Ishikawa (cell line): Measurements from ENCODE around the gene ARHGEF28.

Experiments used
- CEBPB ChIP-seq: IDR thresholded peaks from 2 replicates; pipeline ENCODE4 v1.6.1; 2012
- CREB1 ChIP-seq: IDR thresholded peaks from 2 replicates; pipeline ENCODE4 v1.6.1; 2012; ENCODE audit warnings: low read depth
- EGR1 ChIP-seq: IDR thresholded peaks from 2 replicates; pipeline ENCODE4 v1.6.1; 2012
- EP300 ChIP-seq: IDR thresholded peaks from 2 replicates; pipeline ENCODE4 v1.6.1; 2012; ENCODE audit warnings: borderline replicate concordance
- FOXM1 ChIP-seq: IDR thresholded peaks from 2 replicates; pipeline ENCODE4 v1.6.1; 2012; ENCODE audit warnings: low read depth, borderline replicate concordance
- NFIC ChIP-seq: IDR thresholded peaks from 2 replicates; pipeline ENCODE4 v1.6.1; 2012
- RAD21 ChIP-seq: IDR thresholded peaks from 2 replicates; pipeline ENCODE4 v1.6.1; 2012; ENCODE audit warnings: low read depth
- TAF1 ChIP-seq: IDR thresholded peaks from 2 replicates; pipeline ENCODE4 v1.6.1; 2012; ENCODE audit warnings: low read depth, mild to moderate bottlenecking
- TCF12 ChIP-seq: IDR thresholded peaks from 2 replicates; pipeline ENCODE4 v1.6.1; 2012; ENCODE audit warnings: low read depth
- TEAD4 ChIP-seq: IDR thresholded peaks from 2 replicates; pipeline ENCODE4 v1.6.1; 2012
- USF1 ChIP-seq: IDR thresholded peaks from 2 replicates; pipeline ENCODE4 v1.6.1; 2012
- YY1 ChIP-seq: IDR thresholded peaks from 2 replicates; pipeline ENCODE4 v1.6.1; 2012; ENCODE audit warnings: low read depth
- ZBTB7A ChIP-seq: IDR thresholded peaks from 2 replicates; pipeline ENCODE4 v1.6.1; 2012; ENCODE audit warnings: low read depth
- TF ChIP-seq, protein P1 (sequence below): IDR thresholded peaks from 2 replicates; pipeline ENCODE4 v1.6.1; 2012; ENCODE audit warnings: low read depth, mild to moderate bottlenecking
- TF ChIP-seq, protein P2 (sequence below): IDR thresholded peaks from 2 replicates; pipeline ENCODE4 v1.6.1; 2012

ARHGEF28 gene

DNA sequence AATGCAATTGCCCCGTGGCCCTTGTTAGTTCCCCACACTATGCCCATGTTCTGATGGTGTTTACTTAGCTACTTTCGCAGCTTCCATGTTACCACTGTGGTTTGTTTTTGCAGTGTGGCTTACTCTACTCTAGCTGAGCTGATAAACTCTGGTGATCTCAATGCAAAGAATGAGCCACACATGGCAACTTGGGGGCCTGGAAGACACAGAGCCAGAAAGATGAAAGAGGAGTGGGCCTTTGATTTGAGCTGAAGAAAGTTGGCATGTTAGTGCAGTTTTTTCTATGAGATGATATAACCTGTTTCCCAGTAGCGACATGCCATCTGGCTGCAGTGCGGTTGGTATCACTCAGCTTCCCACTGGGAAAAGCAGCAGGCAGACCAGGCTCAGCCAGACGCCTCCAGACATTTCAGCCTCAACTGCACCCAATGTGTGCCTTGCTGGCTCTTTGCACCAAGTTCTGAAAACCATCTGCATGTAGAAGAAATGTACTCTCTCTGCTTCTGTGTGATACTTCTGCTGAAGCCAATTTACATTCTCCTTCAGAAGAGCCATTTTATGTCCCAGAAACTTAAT, 329.4 kb downstream of the ARHGEF28 start:
- TF ChIP-seq EGR1: no peak
- TF ChIP-seq ZBTB7A: no peak
- TF ChIP-seq TCF12: no peak
- no peak for TF ChIP-seq TAF1
- TF ChIP-seq, protein P1, sequence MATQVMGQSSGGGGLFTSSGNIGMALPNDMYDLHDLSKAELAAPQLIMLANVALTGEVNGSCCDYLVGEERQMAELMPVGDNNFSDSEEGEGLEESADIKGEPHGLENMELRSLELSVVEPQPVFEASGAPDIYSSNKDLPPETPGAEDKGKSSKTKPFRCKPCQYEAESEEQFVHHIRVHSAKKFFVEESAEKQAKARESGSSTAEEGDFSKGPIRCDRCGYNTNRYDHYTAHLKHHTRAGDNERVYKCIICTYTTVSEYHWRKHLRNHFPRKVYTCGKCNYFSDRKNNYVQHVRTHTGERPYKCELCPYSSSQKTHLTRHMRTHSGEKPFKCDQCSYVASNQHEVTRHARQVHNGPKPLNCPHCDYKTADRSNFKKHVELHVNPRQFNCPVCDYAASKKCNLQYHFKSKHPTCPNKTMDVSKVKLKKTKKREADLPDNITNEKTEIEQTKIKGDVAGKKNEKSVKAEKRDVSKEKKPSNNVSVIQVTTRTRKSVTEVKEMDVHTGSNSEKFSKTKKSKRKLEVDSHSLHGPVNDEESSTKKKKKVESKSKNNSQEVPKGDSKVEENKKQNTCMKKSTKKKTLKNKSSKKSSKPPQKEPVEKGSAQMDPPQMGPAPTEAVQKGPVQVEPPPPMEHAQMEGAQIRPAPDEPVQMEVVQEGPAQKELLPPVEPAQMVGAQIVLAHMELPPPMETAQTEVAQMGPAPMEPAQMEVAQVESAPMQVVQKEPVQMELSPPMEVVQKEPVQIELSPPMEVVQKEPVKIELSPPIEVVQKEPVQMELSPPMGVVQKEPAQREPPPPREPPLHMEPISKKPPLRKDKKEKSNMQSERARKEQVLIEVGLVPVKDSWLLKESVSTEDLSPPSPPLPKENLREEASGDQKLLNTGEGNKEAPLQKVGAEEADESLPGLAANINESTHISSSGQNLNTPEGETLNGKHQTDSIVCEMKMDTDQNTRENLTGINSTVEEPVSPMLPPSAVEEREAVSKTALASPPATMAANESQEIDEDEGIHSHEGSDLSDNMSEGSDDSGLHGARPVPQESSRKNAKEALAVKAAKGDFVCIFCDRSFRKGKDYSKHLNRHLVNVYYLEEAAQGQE: no peak
- no peak for TF ChIP-seq CEBPB

DNA sequence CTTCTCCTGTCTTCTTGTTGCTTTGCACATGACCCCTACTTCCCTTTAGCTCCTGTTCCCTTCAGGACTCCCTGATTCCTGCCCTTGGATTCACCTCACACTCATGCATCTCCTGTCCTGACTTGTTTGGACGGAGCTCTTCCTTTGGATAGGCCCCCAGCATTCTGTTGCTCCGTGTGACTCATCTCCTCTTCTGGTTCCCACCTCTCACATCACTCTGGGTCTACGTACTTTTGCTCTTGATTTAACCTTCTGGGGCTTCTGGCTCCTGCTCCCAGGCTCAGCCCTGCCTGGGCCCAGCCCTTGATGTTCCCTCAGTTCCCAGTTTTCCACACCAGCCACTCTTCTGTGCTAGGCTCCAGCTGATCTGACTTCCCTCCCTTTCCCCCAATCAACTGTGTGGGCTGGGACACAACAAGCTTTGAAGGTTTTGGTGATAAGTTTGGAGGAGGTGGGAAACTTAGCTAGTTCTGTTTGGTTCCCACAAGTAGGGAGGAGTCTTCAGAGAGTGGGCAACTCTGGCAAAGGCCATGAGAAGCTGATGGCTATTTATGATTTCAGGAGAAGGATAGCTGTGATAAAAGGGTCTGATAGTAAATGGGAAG, 331.5 kb downstream of the ARHGEF28 start:
- no peak for TF ChIP-seq CEBPB
- TF ChIP-seq YY1: no peak
- no peak for TF ChIP-seq EP300
- TF ChIP-seq NFIC: no peak
- TF ChIP-seq USF1: no peak
- no peak for TF ChIP-seq EGR1
- no peak for TF ChIP-seq TEAD4
- TF ChIP-seq RAD21: no peak
- no peak for TF ChIP-seq CREB1
- no peak for TF ChIP-seq ZBTB7A
- TF ChIP-seq FOXM1: no peak
- TF ChIP-seq, protein P2, sequence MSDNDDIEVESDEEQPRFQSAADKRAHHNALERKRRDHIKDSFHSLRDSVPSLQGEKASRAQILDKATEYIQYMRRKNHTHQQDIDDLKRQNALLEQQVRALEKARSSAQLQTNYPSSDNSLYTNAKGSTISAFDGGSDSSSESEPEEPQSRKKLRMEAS: no peak
- TF ChIP-seq TAF1: no peak
- TF ChIP-seq TCF12: no peak
- TF ChIP-seq, protein P1: no peak

GRCh38 chr5:73958037-73958436, 332.0 kb downstream of the ARHGEF28 start:
- no peak for TF ChIP-seq NFIC
- TF ChIP-seq EP300: no peak
- peak; percentile 52; the same call in 1 of the 2 replicates for TF ChIP-seq CEBPB
- no peak for TF ChIP-seq YY1
- no peak for TF ChIP-seq USF1

DNA sequence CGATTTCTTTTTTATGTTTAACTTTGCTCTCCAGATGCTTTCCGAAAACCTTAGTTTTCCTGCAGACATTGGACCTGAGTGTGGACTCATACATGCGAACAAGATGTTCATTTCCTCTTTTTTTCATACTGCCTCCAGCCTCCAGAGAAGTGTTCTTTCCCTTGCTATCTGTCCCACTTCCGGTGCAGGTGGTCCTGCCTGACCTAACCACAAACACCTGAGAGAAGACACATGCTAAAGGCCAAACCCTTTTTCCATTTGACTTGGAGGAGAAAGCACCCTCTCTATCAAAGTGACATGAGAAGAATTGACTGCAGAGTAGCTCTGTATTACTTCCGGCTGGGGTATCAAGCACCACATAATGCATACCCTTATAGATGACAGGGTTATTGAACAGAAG, 334.0 kb downstream of the ARHGEF28 start:
- TF ChIP-seq TCF12 (no peak), CREB1 (no peak), NFIC (no peak), TEAD4 (no peak), FOXM1 (no peak), USF1 (no peak), YY1 (no peak), TAF1 (no peak)
- TF ChIP-seq, protein P1: no peak
